Stomach (tissue), 9 donors: ENCODE measurements around the gene MRPL58. TPM values are rescaled to one million over a fixed set of nuclear protein-coding genes. Genes with fewer than 3 reads are reported as not detected.
"Not testable (repeated sequence)": the region's sequence is repeated elsewhere in the genome, so short reads cannot be mapped to it uniquely, and the experiment has no call there.

Source experiments
- DNase-seq, 2 donors: peaks; one replicate each; pipeline versions ENCODE4 v3.0.0 to v3.0.0-alpha.2; 2013 to 2019
- H3K27ac ChIP-seq, 5 donors: fragments of 200-600 bp in 4 of 5; sonication (generic) in 4 of 5; one replicate each; pipeline ENCODE4 v1.5.1; 2013 to 2019; ENCODE audit warnings: mild to moderate bottlenecking in 1 of 5, moderate library complexity in 1 of 5
- H3K27me3 ChIP-seq, 3 donors: fragments of 200-600 bp; sonication (generic); one replicate each; pipeline ENCODE4 v1.5.1; 2017 to 2019; ENCODE audit warnings: mixed run types in 1 of 3
- H3K36me3 ChIP-seq, 4 donors: fragments of 200-600 bp; sonication (generic); 1 replicate in 3 of 4; 2 replicates in 1 of 4; pipeline ENCODE4 v1.5.1; 2016 to 2019
- H3K4me1 ChIP-seq, 4 donors: fragments of 200-600 bp; sonication (generic); one replicate each; pipeline ENCODE4 v1.5.1; 2016 to 2019
- H3K4me3 ChIP-seq, 4 donors: fragments of 200-600 bp; sonication (generic) in 3 of 4; one replicate each; pipeline ENCODE4 v1.5.1; 2016 to 2019; ENCODE audit warnings: mild to moderate bottlenecking in 1 of 4
- H3K9me3 ChIP-seq, 4 donors: fragments of 200-600 bp; sonication (generic); one replicate each; pipeline ENCODE4 v1.5.1; 2016 to 2019
- CTCF ChIP-seq, 7 experiments: fragments of 450-650 bp in 4 of 7; fragments of 200-600 bp in 3 of 7; sonication (generic) in 3 of 7; IDR thresholded peaks; one replicate each; pipeline ENCODE4 v1.5.1; 2016 to 2019; ENCODE audit warnings: antibody characterized with exemption in 7 of 7, control low read depth in 2 of 7, mild to moderate bottlenecking in 1 of 7
- EP300 ChIP-seq: sonication (generic); formaldehyde crosslinking; IDR thresholded peaks from one replicate; pipeline ENCODE4 v1.6.1; 2017; ENCODE audit warnings: antibody characterized with exemption
- POLR2A ChIP-seq, 4 donors: fragments of 450-650 bp; IDR thresholded peaks; one replicate each; pipeline ENCODE4 v1.6.1; 2016; ENCODE audit warnings: antibody characterized with exemption in 4 of 4, control low read depth in 2 of 4, mild to moderate bottlenecking in 1 of 4, moderate library complexity in 1 of 4
- POLR2AphosphoS5 ChIP-seq, 3 donors: sonication (generic); formaldehyde crosslinking; IDR thresholded peaks; one replicate each; pipeline ENCODE4 v1.6.1; 2016; ENCODE audit warnings: antibody characterized with exemption in 3 of 3
- WGBS, 5 donors: extraction: QIAGEN DNeasy Blood & Tissue Kit in 3 of 5; methylation state at CpG; one replicate each; pipeline versions ENCODE4 v1.1.5 to v1.1.7; 2013 to 2018; 5-methylcytosine and 5-hydroxymethylcytosine counted together
- intact Hi-C: fragments of 100-400 bp; cut with DNase I; formaldehyde crosslinking; loops from one replicate; pipeline ENCODE4 v1.15.1; 2023; ENCODE audit warnings: low total_unique reads
- polyA plus RNA-seq, 3 donors: library from polyadenylated mRNA; stranded (reverse); fragments of 200-250 nt; gene quantifications; one replicate each; pipeline ENCODE4 v1.2.3, GENCODE V29; 2013
- total RNA-seq, 5 donors: library from RNA; depleted of rRNA; stranded (reverse); fragments of >200 nt; gene quantifications; one replicate each; pipeline versions ENCODE4 v1.1.0 to v1.2.3, GENCODE V29; 2014 to 2016
- donor health status: healthy with polysubstance abuse.
- donor health status: Bipolar disorder and iron deficiency.
- donor health status: healthy.

The MRPL58 gene
- total and polyA plus RNA-seq, 8 donors = 6.7 to 69.0 (median 38.7) TPM

DNA sequence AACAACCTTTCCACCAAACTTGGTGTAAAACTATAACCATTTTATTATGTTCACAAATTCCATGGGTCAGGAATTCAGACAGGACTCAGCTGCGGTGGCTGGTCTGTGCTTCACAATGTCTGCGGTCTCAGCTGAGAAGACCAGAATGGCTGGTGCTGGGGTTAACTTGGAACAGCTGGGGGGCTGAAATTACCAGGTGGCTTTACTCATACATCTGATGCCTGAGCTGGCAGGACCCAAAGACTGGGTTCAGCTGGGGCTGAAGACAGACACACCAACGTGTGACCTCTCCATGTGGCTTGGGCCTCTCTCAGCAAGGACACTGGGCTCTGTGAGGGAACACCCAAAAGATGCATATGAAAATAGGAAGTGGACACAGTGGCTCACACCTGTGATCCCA is 34.2 kb upstream of the MRPL58 start:
- intact Hi-C loops = no loop called here
- peaks cover 22 to 47% (median 32%) of the 10 kb centered on the region in 4 donors for H3K4me1 ChIP-seq
- H3K4me3 ChIP-seq = no peak overlapping the region
- no peak for DNase-seq
- H3K36me3 ChIP-seq = no peaks in the 10 kb centered on the region
- H3K27me3 ChIP-seq = peaks cover 0 to 21% (median 3%) of the 10 kb centered on the region in 3 donors
- TF ChIP-seq POLR2A (IDR thresholded peaks at IDR 0.05) (no peak), POLR2AphosphoS5 (IDR thresholded peaks at IDR 0.05) (no peak), EP300 (no peak), CTCF (IDR thresholded peaks at IDR 0.05) (no peak)
- H3K27ac ChIP-seq = no peak overlapping the region
- 61 to 90% (median 86%) methylated on average over 2 to 3 of the region's 3 CpGs for WGBS, 5 donors
- H3K9me3 ChIP-seq = no peaks in the 10 kb centered on the region

GRCh38 chr17:74979408-74980146 is 32.9 kb upstream of the MRPL58 start:
- 81 to 84% (median 83%) methylated on average over 17 of the region's 17 CpGs for WGBS, 5 donors
- DNase-seq = no peak
- intact Hi-C loops = no loop called here

DNA sequence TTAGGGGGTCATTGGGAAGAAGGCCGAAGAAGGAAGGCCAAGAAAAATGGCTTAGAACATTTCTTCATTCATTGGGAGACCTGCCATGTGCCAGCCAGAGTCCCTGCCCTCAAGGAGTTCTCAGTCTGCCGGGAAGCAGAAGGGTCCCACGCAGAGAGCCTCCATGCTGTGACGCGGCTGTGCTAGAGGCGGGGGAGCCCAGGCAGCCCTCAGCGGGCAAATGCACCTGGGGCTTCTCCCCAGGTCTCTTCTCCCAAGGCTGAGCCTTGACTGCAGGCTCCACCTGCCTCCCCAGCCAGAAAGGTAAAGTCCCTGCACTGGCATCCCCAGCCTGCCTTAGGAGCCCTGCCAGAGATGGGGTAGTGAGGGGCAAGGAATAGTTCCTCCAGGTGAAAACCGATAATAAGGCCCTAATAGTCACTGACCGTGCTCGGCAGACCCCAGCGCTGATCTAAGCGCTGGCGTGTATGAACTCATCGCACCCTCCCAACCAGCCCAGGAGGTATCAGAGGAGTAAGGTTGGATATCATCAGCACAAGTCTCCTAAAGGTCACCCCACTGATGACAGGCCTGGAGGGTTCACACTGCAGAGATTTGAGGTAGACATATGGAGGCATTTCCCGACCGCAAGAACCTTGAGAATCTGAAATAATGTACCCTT is 31.0 kb upstream of the MRPL58 start:
- Histone ChIP-seq H3K9me3 (no peaks in the 10 kb centered on the region), H3K4me1 (peaks cover 22 to 44% (median 28%) of the 10 kb centered on the region in 4 donors), H3K4me3 (peak overlapping the region; percentile 48 to 70 (median 66)), H3K27ac (peak overlapping the region; percentile 91 to 95 (median 95)), H3K27me3 (no peaks in the 10 kb centered on the region), H3K36me3 (no peaks in the 10 kb centered on the region)
- TF ChIP-seq EP300 (no peak), POLR2AphosphoS5 (IDR thresholded peaks at IDR 0.05) (no peak), CTCF (IDR thresholded peaks at IDR 0.05) (no peak), POLR2A (IDR thresholded peaks at IDR 0.05) (no peak)
- intact Hi-C loops = no loop called here
- DNase-seq = no peak
- 51 to 71% (median 67%) methylated on average over 13 to 16 of the region's 16 CpGs for WGBS, 5 donors

More at GRCh38 chr17:74979408-74980146, 32.9 kb upstream of the MRPL58 start:
- H3K4me1 ChIP-seq = peaks cover 17 to 35% (median 31%) of the 10 kb centered on the region in 4 donors
- no peaks in the 10 kb centered on the region for H3K9me3 ChIP-seq
- TF ChIP-seq POLR2AphosphoS5 (IDR thresholded peaks at IDR 0.05) (no peak), POLR2A (IDR thresholded peaks at IDR 0.05) (no peak), CTCF (IDR thresholded peaks at IDR 0.05) (no peak), EP300 (no peak)
- H3K4me3 ChIP-seq = no peak overlapping the region
- H3K36me3 ChIP-seq = no peaks in the 10 kb centered on the region
- H3K27me3 ChIP-seq = peaks cover 0 to 7% (median 0%) of the 10 kb centered on the region in 3 donors
- no peak overlapping the region for H3K27ac ChIP-seq

- WGBS, 5 donors = 0 to 2% (median 1%) methylated on average over 18 to 61 of the region's 61 CpGs
- peak; percentile 79 to 95 for DNase-seq
Measured at GRCh38 chr17:74981979-74982662, 30.3 kb upstream of the MRPL58 start.

DNA sequence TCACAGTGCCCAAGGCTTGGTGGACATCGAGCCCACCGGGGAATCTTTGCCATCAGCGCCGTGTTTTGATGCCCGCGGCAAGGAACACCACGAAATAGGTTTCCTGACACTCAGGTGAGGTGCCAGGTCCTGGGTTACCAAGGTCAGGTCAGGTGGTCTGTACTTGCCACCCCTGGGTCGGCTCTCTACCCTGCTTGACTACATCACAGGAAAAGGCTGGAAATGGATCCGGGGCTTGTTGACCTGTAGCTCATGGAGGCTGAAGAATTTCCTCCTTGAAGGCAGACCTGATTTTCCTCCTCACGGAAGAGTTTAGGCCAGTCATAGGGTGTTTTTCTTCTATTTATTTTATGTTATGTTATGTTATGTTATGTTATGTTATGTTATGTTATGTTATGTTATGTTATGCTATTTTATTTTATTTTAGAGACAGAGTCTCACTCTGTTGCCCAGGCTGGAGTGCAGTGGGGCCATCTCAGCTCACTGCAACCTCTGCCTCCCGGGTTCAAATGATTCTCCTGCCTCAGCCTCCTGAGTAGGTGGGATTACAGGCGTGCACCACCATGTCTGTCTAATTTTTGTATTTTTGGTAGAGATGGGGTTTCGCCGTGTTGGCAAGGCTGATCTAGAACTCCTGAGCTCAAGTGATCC is 29.7 kb upstream of the MRPL58 start:
- H3K27me3 ChIP-seq, intact Hi-C loops, H3K36me3 ChIP-seq, H3K9me3 ChIP-seq: not testable (repeated sequence)
- 17 to 30% (median 23%) methylated on average over 7 to 14 of the region's 14 CpGs for WGBS, 5 donors
- peak overlapping the region; percentile 48 to 70 (median 66) for H3K4me3 ChIP-seq
- peak in 1 of 2 donors; percentile 53 for DNase-seq
- peaks cover 28 to 52% (median 35%) of the 10 kb centered on the region in 4 donors for H3K4me1 ChIP-seq
- H3K27ac ChIP-seq = peak overlapping the region; percentile 91 to 95 (median 95)

More at GRCh38 chr17:74981979-74982662, 30.3 kb upstream of the MRPL58 start:
- intact Hi-C loops = no loop called here
- peak overlapping the region; percentile 91 to 95 (median 95) for H3K27ac ChIP-seq
- no peaks in the 10 kb centered on the region for H3K9me3 ChIP-seq
- peak overlapping the region; percentile 48 to 70 (median 66) for H3K4me3 ChIP-seq
- no peaks in the 10 kb centered on the region for H3K36me3 ChIP-seq
- no peaks in the 10 kb centered on the region for H3K27me3 ChIP-seq
- H3K4me1 ChIP-seq = peaks cover 28 to 51% (median 33%) of the 10 kb centered on the region in 4 donors
- peak in 1 of 4 donors; percentile 45 for TF ChIP-seq POLR2A (IDR thresholded peaks at IDR 0.05)
- TF ChIP-seq EP300 = no peak
- TF ChIP-seq CTCF (IDR thresholded peaks at IDR 0.05) = peak in 1 of 7 experiments; percentile 9
- TF ChIP-seq POLR2AphosphoS5 (IDR thresholded peaks at IDR 0.05) = peak in 2 of 3 donors; percentile 81 to 88
